CMK (cell line): ENCODE data around the gene PAPPA.

Experiments
- DNase-seq: peaks from one replicate; pipeline ENCODE4 v3.0.0-alpha.2; 2010; ENCODE audit warnings: low read depth

Gene PAPPA

GRCh38 chr9:116345393-116345792, 191.8 kb downstream of the PAPPA start:
- DNase-seq = no peak

- no peak for DNase-seq
Observed at GRCh38 chr9:116345817-116346216, 192.2 kb downstream of the PAPPA start.

- no peak for DNase-seq
Observed at GRCh38 chr9:116349684-116350083, 196.1 kb downstream of the PAPPA start.

GRCh38 chr9:116350213-116350612, 196.6 kb downstream of the PAPPA start:
- no peak for DNase-seq

GRCh38 chr9:116352958-116353357, 199.4 kb downstream of the PAPPA start:
- DNase-seq = no peak

GRCh38 chr9:116355153-116355921, 201.7 kb downstream of the PAPPA start:
- DNase-seq = no peak

GRCh38 chr9:116358251-116358650, 204.7 kb downstream of the PAPPA start:
- DNase-seq = no peak

- no peak for DNase-seq
Observed at GRCh38 chr9:116360016-116360415, 206.4 kb downstream of the PAPPA start.

- DNase-seq = no peak
Observed at GRCh38 chr9:116360989-116361388, 207.4 kb downstream of the PAPPA start.

- DNase-seq = no peak
Observed at GRCh38 chr9:116361547-116361946, 208.0 kb downstream of the PAPPA start.

GRCh38 chr9:116362493-116362892, 208.9 kb downstream of the PAPPA start:
- no peak for DNase-seq

- DNase-seq = no peak
Observed at GRCh38 chr9:116365056-116365471, 211.5 kb downstream of the PAPPA start.

- no peak for DNase-seq
Observed at GRCh38 chr9:116366241-116366640, 212.7 kb downstream of the PAPPA start.

GRCh38 chr9:116368680-116369079, 215.1 kb downstream of the PAPPA start:
- DNase-seq = no peak

- DNase-seq = no peak
Observed at GRCh38 chr9:116369706-116370105, 216.1 kb downstream of the PAPPA start.

- no peak for DNase-seq
Observed at GRCh38 chr9:116370556-116370955, 217.0 kb downstream of the PAPPA start.

- DNase-seq = no peak
Observed at GRCh38 chr9:116372081-116372673, 218.6 kb downstream of the PAPPA start.

GRCh38 chr9:116372786-116373185, 219.2 kb downstream of the PAPPA start:
- DNase-seq = no peak

- DNase-seq = no peak
Observed at GRCh38 chr9:116377179-116377798, 223.7 kb downstream of the PAPPA start.

GRCh38 chr9:116378873-116379272, 225.3 kb downstream of the PAPPA start:
- DNase-seq = no peak

- no peak for DNase-seq
Observed at GRCh38 chr9:116379821-116380220, 226.2 kb downstream of the PAPPA start.

GRCh38 chr9:116380496-116380995, 227.0 kb downstream of the PAPPA start:
- no peak for DNase-seq

GRCh38 chr9:116381350-116381749, 227.8 kb downstream of the PAPPA start:
- DNase-seq = no peak
